ENCODE measurements around the gene CENPO. TPM values are rescaled to one million over a fixed set of nuclear protein-coding genes. Genes with fewer than 3 reads are reported as not detected.

Gene CENPO
- total RNA-seq, 2 donors from 2014 or later = 27.3 to 40.3 TPM

GRCh38 chr2:24844023-24844685 is 50.9 kb downstream of the CENPO start:
- Mint-ChIP-seq H3K27me3 (ENCODE audit: insufficient read depth) (no peaks in the 10 kb centered on the region), H3K36me3 (ENCODE audit: low read depth) (peaks cover 28% of the 10 kb centered on the region), H3K4me1 (no peaks in the 10 kb centered on the region), H3K4me3 (no peak overlapping the region), H3K27ac (no peak overlapping the region), H3K9me3 (peaks cover 35% of the 10 kb centered on the region)
- no peak overlapping the region for H3K9ac ChIP-seq (ENCODE audit: extremely low read depth, low read length, poor library complexity, severe bottlenecking)
- H3K9me3 ChIP-seq (ENCODE audit: control insufficient read depth, low read length) = peaks cover 26% of the 10 kb centered on the region
- no peak for DNase-seq
- H3K27ac ChIP-seq (ENCODE audit: low read depth, low read length) = no peak overlapping the region
- no peaks in the 10 kb centered on the region for H3K27me3 ChIP-seq (ENCODE audit: control insufficient read depth, insufficient read depth, low read length, poor library complexity, severe bottlenecking)
- no peaks in the 10 kb centered on the region for H3K36me3 ChIP-seq (ENCODE audit: control insufficient read depth, insufficient read depth, low read length)
- TF ChIP-seq CTCF (conservative IDR thresholded peaks at IDR 0.05) = no peak
- H3K4me3 ChIP-seq (ENCODE audit: low read length) = no peak overlapping the region
- no peaks in the 10 kb centered on the region for H3K4me1 ChIP-seq (ENCODE audit: control insufficient read depth, insufficient read depth, low read length)
- WGBS, 2 experiments (ENCODE audit: insufficient coverage in 1 of 2, insufficient read length in 1 of 2) = 95 to 100% methylated on average over 1 to 9 of the region's 9 CpGs

- 93 to 100% methylated on average over 1 to 5 of the region's 5 CpGs for WGBS, 2 experiments (ENCODE audit: insufficient coverage in 1 of 2, insufficient read length in 1 of 2)
- Mint-ChIP-seq H3K9me3 (peaks cover 42% of the 10 kb centered on the region), H3K27me3 (ENCODE audit: insufficient read depth) (no peaks in the 10 kb centered on the region), H3K4me3 (no peak overlapping the region), H3K4me1 (no peaks in the 10 kb centered on the region), H3K36me3 (ENCODE audit: low read depth) (peaks cover 26% of the 10 kb centered on the region), H3K27ac (no peak overlapping the region)
- Histone ChIP-seq H3K9ac (ENCODE audit: extremely low read depth, low read length, poor library complexity, severe bottlenecking) (no peak overlapping the region), H3K27ac (ENCODE audit: low read depth, low read length) (no peak overlapping the region), H3K9me3 (ENCODE audit: control insufficient read depth, low read length) (peaks cover 27% of the 10 kb centered on the region), H3K36me3 (ENCODE audit: control insufficient read depth, insufficient read depth, low read length) (no peaks in the 10 kb centered on the region), H3K4me3 (ENCODE audit: low read length) (no peak overlapping the region), H3K4me1 (ENCODE audit: control insufficient read depth, insufficient read depth, low read length) (no peaks in the 10 kb centered on the region), H3K27me3 (ENCODE audit: control insufficient read depth, insufficient read depth, low read length, poor library complexity, severe bottlenecking) (no peaks in the 10 kb centered on the region)
- no peak for TF ChIP-seq CTCF (conservative IDR thresholded peaks at IDR 0.05)
- DNase-seq = no peak
Measured at GRCh38 chr2:24845691-24846090, 52.5 kb downstream of the CENPO start.

GRCh38 chr2:24850944-24851343 is 57.7 kb downstream of the CENPO start:
- Histone ChIP-seq H3K9me3 (ENCODE audit: control insufficient read depth, low read length) (peaks cover 23% of the 10 kb centered on the region), H3K27me3 (ENCODE audit: control insufficient read depth, insufficient read depth, low read length, poor library complexity, severe bottlenecking) (no peaks in the 10 kb centered on the region), H3K36me3 (ENCODE audit: control insufficient read depth, insufficient read depth, low read length) (no peaks in the 10 kb centered on the region), H3K4me1 (ENCODE audit: control insufficient read depth, insufficient read depth, low read length) (no peaks in the 10 kb centered on the region), H3K9ac (ENCODE audit: extremely low read depth, low read length, poor library complexity, severe bottlenecking) (no peak overlapping the region), H3K4me3 (ENCODE audit: low read length) (no peak overlapping the region), H3K27ac (ENCODE audit: low read depth, low read length) (no peak overlapping the region)
- Mint-ChIP-seq H3K9me3 (peaks cover 36% of the 10 kb centered on the region), H3K4me1 (peaks cover 6% of the 10 kb centered on the region), H3K27ac (no peak overlapping the region), H3K36me3 (ENCODE audit: low read depth) (peaks cover 28% of the 10 kb centered on the region), H3K27me3 (ENCODE audit: insufficient read depth) (no peaks in the 10 kb centered on the region), H3K4me3 (no peak overlapping the region)
- no peak for TF ChIP-seq CTCF (conservative IDR thresholded peaks at IDR 0.05)
- no peak for DNase-seq
- 88 to 93% methylated on average over 5 to 7 of the region's 7 CpGs for WGBS, 2 experiments (ENCODE audit: insufficient coverage in 1 of 2, insufficient read length in 1 of 2)
